Lower lobe of right lung (tissue), 2 donors: ENCODE data around the gene PLD6. TPM values are rescaled to one million over a fixed set of nuclear protein-coding genes. Genes with fewer than 3 reads are reported as not detected.

Experiments
- ATAC-seq, 2 donors: fragments of 200-7000 bp; cut with Tn5 transposase; one replicate each; pipeline ENCODE4 v1.9.1; 2020 to 2022; ENCODE audit warnings: mild to moderate bottlenecking in 2 of 2, moderate library complexity in 2 of 2
- DNase-seq: peaks from one replicate; pipeline ENCODE4 v3.0.0-alpha.2; 2020
- H3K27ac ChIP-seq: fragments of 200-600 bp; one replicate; pipeline ENCODE4 v1.8.0; 2022
- H3K27me3 ChIP-seq: fragments of 200-600 bp; one replicate; pipeline ENCODE4 v1.8.0; 2022; ENCODE audit warnings: low read depth
- H3K36me3 ChIP-seq: fragments of 200-600 bp; one replicate; pipeline ENCODE4 v1.8.0; 2022; ENCODE audit warnings: mild to moderate bottlenecking
- H3K4me1 ChIP-seq: fragments of 200-600 bp; one replicate; pipeline ENCODE4 v1.8.0; 2022
- H3K4me3 ChIP-seq: fragments of 200-600 bp; one replicate; pipeline ENCODE4 v1.8.0; 2022; ENCODE audit warnings: mild to moderate bottlenecking
- H3K9me3 ChIP-seq: fragments of 200-600 bp; one replicate; pipeline ENCODE4 v1.8.0; 2022
- CTCF ChIP-seq: fragments of 200-600 bp; IDR thresholded peaks from one replicate; pipeline ENCODE4 v1.8.0; 2022; ENCODE audit warnings: antibody characterized with exemption, mild to moderate bottlenecking
- intact Hi-C: fragments of 100-400 bp; cut with DNase I; formaldehyde crosslinking; loops from one replicate; pipeline ENCODE4 v1.11.0; 2022
- total RNA-seq: library from RNA; stranded (reverse); fragmentation: NEBNext Ultra II Directional; extraction: Animal tissue kit (Norgen Biotek cat#: 25700); gene quantifications from one replicate; pipeline ENCODE4 v1.2.1, GENCODE V29; 2021
- donor health status: DM: no; HTN: yes; CAD: no; lungs with severe emphysema.

PLD6 gene
- total RNA-seq, 1 donor from 2014 or later, result 3.8 TPM

- intact Hi-C loops, result no loop called here
- H3K27ac ChIP-seq, result no peak overlapping the region
Measured at GRCh38 chr17:17172990-17173389, 33.1 kb downstream of the PLD6 start.

GRCh38 chr17:17172001-17172939 is 33.9 kb downstream of the PLD6 start:
- ATAC-seq, result peak in 1 of 2 donors; percentile 2
- Histone ChIP-seq H3K9me3 (no peaks in the 10 kb centered on the region), H3K27me3 (no peaks in the 10 kb centered on the region), H3K36me3 (peaks cover 96% of the 10 kb centered on the region), H3K4me1 (peaks cover 32% of the 10 kb centered on the region), H3K4me3 (no peak overlapping the region), H3K27ac (no peak overlapping the region)
- peak; percentile 55 for DNase-seq
- no peak for TF ChIP-seq CTCF
- intact Hi-C loops, result no loop called here

More at GRCh38 chr17:17172990-17173389, 33.1 kb downstream of the PLD6 start:
- Histone ChIP-seq H3K9me3 (no peaks in the 10 kb centered on the region), H3K36me3 (peaks cover 96% of the 10 kb centered on the region), H3K4me1 (peaks cover 32% of the 10 kb centered on the region), H3K4me3 (no peak overlapping the region), H3K27me3 (no peaks in the 10 kb centered on the region)
- DNase-seq (no peak), ATAC-seq (no peak)
- TF ChIP-seq CTCF, result no peak

GRCh38 chr17:17171186-17171585 is 34.9 kb downstream of the PLD6 start:
- ATAC-seq, result peak in 1 of 2 donors; percentile 3
- H3K27ac ChIP-seq, result peak overlapping the region; percentile 46

GRCh38 chr17:17170346-17170985 is 35.7 kb downstream of the PLD6 start:
- Histone ChIP-seq H3K9me3 (no peaks in the 10 kb centered on the region), H3K27ac (peak overlapping the region; percentile 46), H3K36me3 (peaks cover 96% of the 10 kb centered on the region), H3K27me3 (no peaks in the 10 kb centered on the region), H3K4me3 (no peak overlapping the region), H3K4me1 (peaks cover 26% of the 10 kb centered on the region)
- TF ChIP-seq CTCF, result no peak
- ATAC-seq (peak; percentile 69 to 83), DNase-seq (no peak)
- intact Hi-C loops, result no loop called here

More at GRCh38 chr17:17171186-17171585, 34.9 kb downstream of the PLD6 start:
- no peak for DNase-seq
- Histone ChIP-seq H3K4me3 (no peak overlapping the region), H3K9me3 (no peaks in the 10 kb centered on the region), H3K4me1 (peaks cover 32% of the 10 kb centered on the region), H3K27me3 (no peaks in the 10 kb centered on the region), H3K36me3 (peaks cover 96% of the 10 kb centered on the region)
- intact Hi-C loops, result no loop called here
- no peak for TF ChIP-seq CTCF

- H3K4me1 ChIP-seq, result peaks cover 26% of the 10 kb centered on the region
- ATAC-seq (no peak), DNase-seq (no peak)
- H3K36me3 ChIP-seq, result peaks cover 96% of the 10 kb centered on the region
- intact Hi-C loops, result no loop called here
- no peaks in the 10 kb centered on the region for H3K27me3 ChIP-seq
- no peak overlapping the region for H3K27ac ChIP-seq
- H3K9me3 ChIP-seq, result no peaks in the 10 kb centered on the region
- H3K4me3 ChIP-seq, result no peak overlapping the region
- no peak for TF ChIP-seq CTCF
Measured at GRCh38 chr17:17169396-17169795, 36.7 kb downstream of the PLD6 start.
